ENCODE measurements around the gene MAPK1IP1L. TPM values are rescaled to one million over a fixed set of nuclear protein-coding genes. Genes with fewer than 3 reads are reported as not detected.

MAPK1IP1L gene
- total and polyA plus RNA-seq, 2 of the 13 experiments (the other 11 are each of a cell fraction or from before 2014, with no cell fraction given) = 27.8 to 68.4 TPM

DNA sequence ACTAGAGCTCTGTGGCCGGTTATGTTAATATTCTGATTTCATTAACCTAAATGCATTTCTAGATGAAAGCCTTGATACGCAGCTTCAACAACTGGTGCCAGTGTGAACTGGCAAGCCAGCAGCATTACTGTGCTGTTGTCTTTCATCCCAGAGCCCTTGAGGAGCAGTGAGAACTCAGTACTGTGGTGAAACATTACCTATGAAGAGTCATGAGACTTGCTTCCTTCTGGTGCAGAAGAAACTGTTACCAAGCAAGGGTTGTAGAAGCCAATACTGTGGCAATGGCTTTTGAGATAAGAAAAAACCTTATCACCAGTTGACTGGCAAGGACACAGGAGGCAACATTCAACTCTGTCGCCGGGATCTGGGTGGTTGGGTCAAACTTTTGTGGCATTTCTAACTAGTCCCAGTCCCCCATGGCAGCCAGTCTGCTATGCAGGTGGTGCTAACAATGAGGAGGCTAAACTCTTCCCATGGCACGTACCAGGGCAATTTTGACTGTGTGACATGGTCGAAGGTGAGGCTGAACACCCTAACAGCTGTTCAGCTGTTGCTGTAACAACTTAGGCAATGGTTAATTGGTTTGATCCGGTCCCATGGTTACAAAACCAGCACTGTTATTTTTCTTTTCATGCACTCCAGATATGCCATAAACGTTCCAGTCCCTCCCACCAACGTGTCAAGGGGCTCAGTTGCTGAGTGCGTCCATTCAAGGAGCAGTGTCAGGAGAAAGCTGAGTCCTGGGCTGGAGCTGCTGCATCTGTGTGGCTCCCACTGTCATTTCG is 65.0 kb downstream of the MAPK1IP1L start (continued):
- TF ChIP-seq, protein P1, sequence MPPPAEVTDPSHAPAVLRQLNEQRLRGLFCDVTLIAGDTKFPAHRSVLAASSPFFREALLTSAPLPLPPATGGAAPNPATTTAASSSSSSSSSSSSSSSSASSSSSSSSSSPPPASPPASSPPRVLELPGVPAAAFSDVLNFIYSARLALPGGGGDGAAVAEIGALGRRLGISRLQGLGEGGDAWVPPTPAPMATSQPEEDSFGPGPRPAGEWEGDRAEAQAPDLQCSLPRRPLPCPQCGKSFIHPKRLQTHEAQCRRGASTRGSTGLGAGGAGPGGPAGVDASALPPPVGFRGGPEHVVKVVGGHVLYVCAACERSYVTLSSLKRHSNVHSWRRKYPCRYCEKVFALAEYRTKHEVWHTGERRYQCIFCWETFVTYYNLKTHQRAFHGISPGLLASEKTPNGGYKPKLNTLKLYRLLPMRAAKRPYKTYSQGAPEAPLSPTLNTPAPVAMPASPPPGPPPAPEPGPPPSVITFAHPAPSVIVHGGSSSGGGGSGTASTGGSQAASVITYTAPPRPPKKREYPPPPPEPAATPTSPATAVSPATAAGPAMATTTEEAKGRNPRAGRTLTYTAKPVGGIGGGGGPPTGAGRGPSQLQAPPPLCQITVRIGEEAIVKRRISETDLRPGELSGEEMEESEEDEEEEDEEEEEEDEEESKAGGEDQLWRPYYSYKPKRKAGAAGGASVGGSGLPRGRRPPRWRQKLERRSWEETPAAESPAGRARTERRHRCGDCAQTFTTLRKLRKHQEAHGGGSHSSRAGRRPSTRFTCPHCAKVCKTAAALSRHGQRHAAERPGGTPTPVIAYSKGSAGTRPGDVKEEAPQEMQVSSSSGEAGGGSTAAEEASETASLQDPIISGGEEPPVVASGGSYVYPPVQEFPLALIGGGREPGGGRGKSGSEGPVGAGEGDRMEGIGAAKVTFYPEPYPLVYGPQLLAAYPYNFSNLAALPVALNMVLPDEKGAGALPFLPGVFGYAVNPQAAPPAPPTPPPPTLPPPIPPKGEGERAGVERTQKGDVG (CRISPR knock-in tag; IDR thresholded peaks at IDR 0.05; ENCODE audit: borderline replicate concordance) = no peak
- TF ChIP-seq KDM6A (CRISPR knock-in tag; IDR thresholded peaks at IDR 0.05; ENCODE audit: low read depth) (no peak), RFX1 (IDR thresholded peaks at IDR 0.05) (peak; percentile 48; the same call in 1 of the 2 replicates), HNRNPUL1 (IDR thresholded peaks at IDR 0.05; ENCODE audit: low read depth, low read length) (no peak), AGO2 (optimal IDR thresholded peaks at IDR 0.05; ENCODE audit: low read depth, low read length) (no peak), ZNF674 (CRISPR knock-in tag; IDR thresholded peaks at IDR 0.05; ENCODE audit: low read depth) (no peak), PHF5A (CRISPR knock-in tag; IDR thresholded peaks at IDR 0.05; ENCODE audit: low read depth, unreplicated experiment) (no peak), ZNF550 (CRISPR knock-in tag; IDR thresholded peaks at IDR 0.05; ENCODE audit: borderline replicate concordance) (no peak), RARA (CRISPR knock-in tag; IDR thresholded peaks at IDR 0.05) (peak; percentile 10; the same call in 1 of the 2 replicates), ZNF644 (CRISPR knock-in tag; IDR thresholded peaks at IDR 0.05; ENCODE audit: low read depth) (no peak), ZNF772 (CRISPR knock-in tag; IDR thresholded peaks at IDR 0.05) (no peak), ZNF30 (CRISPR knock-in tag; IDR thresholded peaks at IDR 0.05) (no peak), FLYWCH1 (CRISPR knock-in tag; IDR thresholded peaks at IDR 0.05) (no peak), ZNF816 (CRISPR knock-in tag; IDR thresholded peaks at IDR 0.05; ENCODE audit: borderline replicate concordance) (no peak), HOXA5 (CRISPR knock-in tag; IDR thresholded peaks at IDR 0.05) (no peak)
- TF ChIP-seq, protein P2, sequence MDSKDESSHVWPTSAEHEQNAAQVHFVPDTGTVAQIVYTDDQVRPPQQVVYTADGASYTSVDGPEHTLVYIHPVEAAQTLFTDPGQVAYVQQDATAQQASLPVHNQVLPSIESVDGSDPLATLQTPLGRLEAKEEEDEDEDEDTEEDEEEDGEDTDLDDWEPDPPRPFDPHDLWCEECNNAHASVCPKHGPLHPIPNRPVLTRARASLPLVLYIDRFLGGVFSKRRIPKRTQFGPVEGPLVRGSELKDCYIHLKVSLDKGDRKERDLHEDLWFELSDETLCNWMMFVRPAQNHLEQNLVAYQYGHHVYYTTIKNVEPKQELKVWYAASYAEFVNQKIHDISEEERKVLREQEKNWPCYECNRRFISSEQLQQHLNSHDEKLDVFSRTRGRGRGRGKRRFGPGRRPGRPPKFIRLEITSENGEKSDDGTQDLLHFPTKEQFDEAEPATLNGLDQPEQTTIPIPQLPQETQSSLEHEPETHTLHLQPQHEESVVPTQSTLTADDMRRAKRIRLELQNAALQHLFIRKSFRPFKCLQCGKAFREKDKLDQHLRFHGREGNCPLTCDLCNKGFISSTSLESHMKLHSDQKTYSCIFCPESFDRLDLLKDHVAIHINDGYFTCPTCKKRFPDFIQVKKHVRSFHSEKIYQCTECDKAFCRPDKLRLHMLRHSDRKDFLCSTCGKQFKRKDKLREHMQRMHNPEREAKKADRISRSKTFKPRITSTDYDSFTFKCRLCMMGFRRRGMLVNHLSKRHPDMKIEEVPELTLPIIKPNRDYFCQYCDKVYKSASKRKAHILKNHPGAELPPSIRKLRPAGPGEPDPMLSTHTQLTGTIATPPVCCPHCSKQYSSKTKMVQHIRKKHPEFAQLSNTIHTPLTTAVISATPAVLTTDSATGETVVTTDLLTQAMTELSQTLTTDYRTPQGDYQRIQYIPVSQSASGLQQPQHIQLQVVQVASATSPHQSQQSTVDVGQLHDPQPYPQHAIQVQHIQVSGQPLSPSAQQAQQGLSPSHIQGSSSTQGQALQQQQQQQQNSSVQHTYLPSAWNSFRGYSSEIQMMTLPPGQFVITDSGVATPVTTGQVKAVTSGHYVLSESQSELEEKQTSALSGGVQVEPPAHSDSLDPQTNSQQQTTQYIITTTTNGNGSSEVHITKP (CRISPR knock-in tag; IDR thresholded peaks at IDR 0.05; ENCODE audit: low read depth) = 0 out of 2 replicates have a peak, but pooled peaks have one; percentile 21
- TF ChIP-seq, protein P3, sequence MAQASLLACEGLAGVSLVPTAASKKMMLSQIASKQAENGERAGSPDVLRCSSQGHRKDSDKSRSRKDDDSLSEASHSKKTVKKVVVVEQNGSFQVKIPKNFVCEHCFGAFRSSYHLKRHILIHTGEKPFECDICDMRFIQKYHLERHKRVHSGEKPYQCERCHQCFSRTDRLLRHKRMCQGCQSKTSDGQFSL (CRISPR knock-in tag; IDR thresholded peaks at IDR 0.05) = no peak
- TF ChIP-seq, protein P4, sequence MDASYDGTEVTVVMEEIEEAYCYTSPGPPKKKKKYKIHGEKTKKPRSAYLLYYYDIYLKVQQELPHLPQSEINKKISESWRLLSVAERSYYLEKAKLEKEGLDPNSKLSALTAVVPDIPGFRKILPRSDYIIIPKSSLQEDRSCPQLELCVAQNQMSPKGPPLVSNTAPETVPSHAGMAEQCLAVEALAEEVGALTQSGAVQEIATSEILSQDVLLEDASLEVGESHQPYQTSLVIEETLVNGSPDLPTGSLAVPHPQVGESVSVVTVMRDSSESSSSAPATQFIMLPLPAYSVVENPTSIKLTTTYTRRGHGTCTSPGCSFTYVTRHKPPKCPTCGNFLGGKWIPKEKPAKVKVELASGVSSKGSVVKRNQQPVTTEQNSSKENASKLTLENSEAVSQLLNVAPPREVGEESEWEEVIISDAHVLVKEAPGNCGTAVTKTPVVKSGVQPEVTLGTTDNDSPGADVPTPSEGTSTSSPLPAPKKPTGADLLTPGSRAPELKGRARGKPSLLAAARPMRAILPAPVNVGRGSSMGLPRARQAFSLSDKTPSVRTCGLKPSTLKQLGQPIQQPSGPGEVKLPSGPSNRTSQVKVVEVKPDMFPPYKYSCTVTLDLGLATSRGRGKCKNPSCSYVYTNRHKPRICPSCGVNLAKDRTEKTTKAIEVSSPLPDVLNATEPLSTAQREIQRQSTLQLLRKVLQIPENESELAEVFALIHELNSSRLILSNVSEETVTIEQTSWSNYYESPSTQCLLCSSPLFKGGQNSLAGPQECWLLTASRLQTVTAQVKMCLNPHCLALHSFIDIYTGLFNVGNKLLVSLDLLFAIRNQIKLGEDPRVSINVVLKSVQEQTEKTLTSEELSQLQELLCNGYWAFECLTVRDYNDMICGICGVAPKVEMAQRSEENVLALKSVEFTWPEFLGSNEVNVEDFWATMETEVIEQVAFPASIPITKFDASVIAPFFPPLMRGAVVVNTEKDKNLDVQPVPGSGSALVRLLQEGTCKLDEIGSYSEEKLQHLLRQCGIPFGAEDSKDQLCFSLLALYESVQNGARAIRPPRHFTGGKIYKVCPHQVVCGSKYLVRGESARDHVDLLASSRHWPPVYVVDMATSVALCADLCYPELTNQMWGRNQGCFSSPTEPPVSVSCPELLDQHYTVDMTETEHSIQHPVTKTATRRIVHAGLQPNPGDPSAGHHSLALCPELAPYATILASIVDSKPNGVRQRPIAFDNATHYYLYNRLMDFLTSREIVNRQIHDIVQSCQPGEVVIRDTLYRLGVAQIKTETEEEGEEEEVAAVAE (CRISPR knock-in tag; IDR thresholded peaks at IDR 0.05; ENCODE audit: borderline replicate concordance) = no peak

Measured in HepG2 (cell line).